NB4 (cell line): ENCODE data around the gene HRAS.

ENCODE experiments used
- CTCF ChIP-seq: IDR thresholded peaks from one replicate; pipeline ENCODE4 v1.5.1; 2012; ENCODE audit warnings: low read depth, low read length
- MYC ChIP-seq: IDR thresholded peaks from 2 replicates; pipeline ENCODE4 v1.6.1; 2011; ENCODE audit warnings: low read depth, low read length
- POLR2A ChIP-seq: IDR thresholded peaks from 2 replicates; pipeline ENCODE4 v1.6.1; 2011; ENCODE audit warnings: mild to moderate bottlenecking; ENCODE audit not compliant: insufficient read length; ENCODE audit errors: extremely low read depth

DNA sequence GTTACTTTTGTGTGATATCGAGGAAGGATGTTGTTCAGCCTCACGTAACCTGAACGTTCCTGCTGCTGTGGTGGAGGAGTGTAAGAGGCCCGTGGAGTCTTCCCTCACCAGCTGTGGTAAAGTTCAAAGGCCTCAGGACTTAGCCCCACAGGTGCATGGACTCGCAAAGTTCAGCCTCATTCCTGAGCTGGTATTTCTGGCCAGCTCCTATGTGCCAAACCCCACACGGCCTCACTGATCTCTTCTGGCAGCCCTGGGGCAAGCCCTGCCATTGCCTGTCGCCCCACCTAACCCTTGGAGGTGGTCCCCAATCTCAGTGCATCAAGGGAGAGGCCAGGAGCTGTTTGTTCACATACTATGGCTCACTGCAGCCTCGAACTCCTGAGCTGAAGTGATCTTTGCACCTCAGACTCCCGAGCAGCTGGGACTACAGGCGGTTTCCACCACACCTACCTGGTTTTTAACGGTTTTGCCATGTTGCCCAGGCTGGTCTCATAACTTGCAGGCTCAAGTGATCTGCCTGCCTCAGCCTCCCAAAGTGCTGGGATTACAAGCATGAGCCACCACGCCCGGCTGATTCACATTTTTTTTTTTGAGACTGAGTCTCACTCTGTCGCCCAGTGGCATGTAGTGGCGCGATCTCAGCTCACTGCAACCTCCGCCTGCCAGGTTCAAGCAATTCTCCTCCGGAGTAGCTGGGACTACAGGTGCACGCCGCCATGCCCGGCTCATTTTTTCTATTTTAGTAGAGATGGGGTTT lies 43.1 kb upstream of the HRAS start:
- TF ChIP-seq CTCF = no peak
- TF ChIP-seq POLR2A = no peak
- TF ChIP-seq MYC = no peak
